Hindlimb muscle (tissue), 1 donor: ENCODE data around the gene DNA2. TPM values are rescaled to one million over a fixed set of nuclear protein-coding genes. Genes with fewer than 3 reads are reported as not detected.

ENCODE experiments used
- polyA plus RNA-seq: library from polyadenylated mRNA; unstranded; fragments of 120-200 nt; gene quantifications from one replicate; pipeline ENCODE4 v1.2.1, GENCODE V29; 2013; ENCODE audit not compliant: insufficient read length

The DNA2 gene
- polyA plus RNA-seq, 1 donor: 4.1 TPM

Other genes with a start within 250 kb of the DNA2 start
- 0.22 TPM for gene ATOH7, start 239.9 kb downstream of the DNA2 start, polyA plus RNA-seq
- gene HNRNPH3, start 139.9 kb downstream of the DNA2 start, polyA plus RNA-seq: 167 TPM
- gene PBLD, start 139.0 kb downstream of the DNA2 start, polyA plus RNA-seq: 6.8 TPM
- gene RUFY2, start 64.7 kb downstream of the DNA2 start, polyA plus RNA-seq: 19.5 TPM
- gene SLC25A16, start 55.5 kb upstream of the DNA2 start, polyA plus RNA-seq: 11.1 TPM
- gene TET1, start 88.4 kb upstream of the DNA2 start, polyA plus RNA-seq: 10.8 TPM
- gene CCAR1, start 249.3 kb upstream of the DNA2 start, polyA plus RNA-seq: 67.4 TPM